NCI-H146 treated with DMSO at 0.1 percent for 48 hours (cell line): Measurements from ENCODE around the gene SLC25A26.
"Not testable (repeated sequence)": the region's sequence is repeated elsewhere in the genome, so short reads cannot be mapped to it uniquely, and the experiment has no call there.

Experiments
- DNase-seq: peaks from one replicate; lab custom pipeline; 2025; ENCODE audit not compliant: unreplicated experiment; lab: John Stamatoyannopoulos, UW

SLC25A26 gene

GRCh38 chr3:66406831-66407610 is 186.2 kb downstream of the SLC25A26 start:
- DNase-seq: no peak

- no peak for DNase-seq
Observed at GRCh38 chr3:66407611-66408218, 186.9 kb downstream of the SLC25A26 start.

GRCh38 chr3:66409771-66410754 is 189.3 kb downstream of the SLC25A26 start:
- no peak for DNase-seq

GRCh38 chr3:66410976-66411375 is 190.2 kb downstream of the SLC25A26 start:
- DNase-seq: no peak

GRCh38 chr3:66411474-66411873 is 190.7 kb downstream of the SLC25A26 start:
- DNase-seq: no peak

GRCh38 chr3:66411961-66412887 is 191.4 kb downstream of the SLC25A26 start:
- no peak for DNase-seq

- no peak for DNase-seq
Observed at GRCh38 chr3:66413151-66413751, 192.4 kb downstream of the SLC25A26 start.

GRCh38 chr3:66414846-66415245 is 194.0 kb downstream of the SLC25A26 start:
- DNase-seq: no peak

- DNase-seq: no peak
Observed at GRCh38 chr3:66415867-66416428, 195.1 kb downstream of the SLC25A26 start.

GRCh38 chr3:66416556-66417304 is 195.9 kb downstream of the SLC25A26 start:
- DNase-seq: no peak

- DNase-seq: no peak
Observed at GRCh38 chr3:66418475-66418931, 197.7 kb downstream of the SLC25A26 start.

- no peak for DNase-seq
Observed at GRCh38 chr3:66419036-66419435, 198.2 kb downstream of the SLC25A26 start.

- not testable (repeated sequence) for DNase-seq
Observed at GRCh38 chr3:66421144-66421543, 200.3 kb downstream of the SLC25A26 start.

GRCh38 chr3:66421893-66422292 is 201.1 kb downstream of the SLC25A26 start:
- not testable (repeated sequence) for DNase-seq

- DNase-seq: no peak
Observed at GRCh38 chr3:66423791-66424190, 203.0 kb downstream of the SLC25A26 start.

- no peak for DNase-seq
Observed at GRCh38 chr3:66425032-66425431, 204.2 kb downstream of the SLC25A26 start.

- no peak for DNase-seq
Observed at GRCh38 chr3:66425576-66426114, 204.8 kb downstream of the SLC25A26 start.

GRCh38 chr3:66426135-66426534 is 205.3 kb downstream of the SLC25A26 start:
- no peak for DNase-seq
